OCI-LY3 (cell line): ENCODE results near the gene CHST8.

Source experiments
- CTCF ChIP-seq: fragments of 200-600, 300-600 bp; sonication (generic); IDR thresholded peaks from 2 replicates; pipeline ENCODE4 v1.5.1; 2014; ENCODE audit warnings: antibody characterized with exemption, low read length, low read depth
- EZH2phosphoT487 ChIP-seq: fragments of 200-600 bp; shearing (Covaris generic); IDR thresholded peaks from 2 replicates; pipeline ENCODE4 v1.6.1; 2018; ENCODE audit warnings: antibody characterized with exemption, mixed run types, low read depth

GRCh38 chr19:33746159-33746558 lies 124.4 kb downstream of the CHST8 start:
- TF ChIP-seq CTCF (no peak), EZH2phosphoT487 (no peak)
